Breast epithelium (tissue), 4 donors: Measurements from ENCODE around the gene MFAP2. TPM values are rescaled to one million over a fixed set of nuclear protein-coding genes. Genes with fewer than 3 reads are reported as not detected.
A peak's percentile ranks its signal among the peaks of the same experiment; 100 is the strongest.
"Not testable (repeated sequence)": the region's sequence is repeated elsewhere in the genome, so short reads cannot be mapped to it uniquely, and the experiment has no call there.

Experiments
- DNase-seq, 2 donors: peaks; one replicate each; pipeline ENCODE4 v3.0.0-alpha.2; 2019; ENCODE audit warnings: low spot score in 2 of 2
- H3K27ac ChIP-seq, 2 donors: fragments of 200-600 bp; sonication (generic) in 1 of 2; one replicate each; pipeline ENCODE4 v1.5.1; 2016 to 2019; ENCODE audit warnings: mild to moderate bottlenecking in 1 of 2
- H3K27me3 ChIP-seq, 2 donors: fragments of 200-600 bp; sonication (generic) in 1 of 2; one replicate each; pipeline versions ENCODE4 v1.5.1 to v1.6.0; 2017 to 2019; ENCODE audit warnings: control low read depth in 1 of 2, mild to moderate bottlenecking in 1 of 2
- H3K36me3 ChIP-seq: fragments of 200-600 bp; one replicate; pipeline ENCODE4 v1.5.1; 2019
- H3K4me1 ChIP-seq, 2 donors: fragments of 200-600 bp; sonication (generic); one replicate each; pipeline ENCODE4 v1.5.1; 2016 to 2019; ENCODE audit warnings: control low read depth in 1 of 2
- H3K4me3 ChIP-seq, 3 donors: fragments of 200-600 bp; sonication (generic); 1 replicate in 2 of 3; 2 replicates in 1 of 3; pipeline ENCODE4 v1.5.1; 2016 to 2019; ENCODE audit warnings: mild to moderate bottlenecking in 3 of 3, moderate library complexity in 2 of 3
- H3K9me3 ChIP-seq, 2 donors: fragments of 200-600 bp; sonication (generic) in 1 of 2; one replicate each; pipeline ENCODE4 v1.5.1; 2016 to 2019; ENCODE audit warnings: control low read depth in 1 of 2
- POLR2A ChIP-seq: fragments of 450-650 bp; IDR thresholded peaks from one replicate; pipeline ENCODE4 v1.6.1; 2016; ENCODE audit warnings: antibody characterized with exemption, mild to moderate bottlenecking, moderate library complexity
- POLR2AphosphoS5 ChIP-seq, 3 donors: sonication (generic); formaldehyde crosslinking; IDR thresholded peaks; one replicate each; pipeline ENCODE4 v1.6.1; 2017; ENCODE audit warnings: antibody characterized with exemption in 3 of 3
- intact Hi-C: fragments of 100-400 bp; cut with DNase I; formaldehyde crosslinking; loops from one replicate; pipeline ENCODE4 v1.15.1; 2023; ENCODE audit warnings: low total_unique reads
- total RNA-seq, 3 donors: library from RNA; depleted of rRNA; stranded (reverse); fragments of >200 nt; gene quantifications; one replicate each; pipeline ENCODE4 v1.1.0, GENCODE V29; 2016
- TF ChIP-seq, protein P1 (sequence below), 3 donors: fragments of 450-650 bp; IDR thresholded peaks; one replicate each; pipeline ENCODE4 v1.5.1; 2016 to 2017; ENCODE audit warnings: antibody characterized with exemption in 3 of 3, mild to moderate bottlenecking in 3 of 3, moderate library complexity in 3 of 3

MFAP2 gene
- total RNA-seq, 3 donors from 2014 or later, result 4.5 to 40.2 (median 10.8) TPM

DNA sequence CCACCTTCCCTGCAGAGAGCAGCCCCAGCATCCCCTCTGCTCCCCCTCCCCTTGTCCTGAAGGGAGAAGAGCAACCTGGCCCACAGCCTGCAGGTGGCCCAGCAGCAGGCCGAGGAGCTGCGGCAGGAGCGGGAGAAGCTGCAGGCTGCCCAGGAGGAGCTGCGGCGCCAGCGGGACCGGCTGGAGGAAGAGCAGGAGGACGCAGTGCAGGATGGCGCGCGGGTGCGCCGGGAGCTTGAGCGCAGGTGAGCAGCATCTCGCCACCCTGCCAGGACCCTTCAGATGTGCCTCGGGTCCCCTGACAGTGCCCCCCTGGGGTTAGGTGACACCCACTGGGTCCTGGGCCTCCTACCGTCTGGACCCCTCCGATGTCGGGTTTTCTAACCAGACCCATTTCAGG is 36.4 kb downstream of the MFAP2 start:
- peaks cover 0 to 4% of the 10 kb centered on the region in 2 donors for H3K4me1 ChIP-seq
- no peaks in the 10 kb centered on the region for H3K9me3 ChIP-seq
- H3K36me3 ChIP-seq, result no peaks in the 10 kb centered on the region
- intact Hi-C loops, result no loop called here
- no peak for DNase-seq
- H3K27me3 ChIP-seq, result peaks cover 0 to 3% of the 10 kb centered on the region in 2 donors
- TF ChIP-seq, protein P1, sequence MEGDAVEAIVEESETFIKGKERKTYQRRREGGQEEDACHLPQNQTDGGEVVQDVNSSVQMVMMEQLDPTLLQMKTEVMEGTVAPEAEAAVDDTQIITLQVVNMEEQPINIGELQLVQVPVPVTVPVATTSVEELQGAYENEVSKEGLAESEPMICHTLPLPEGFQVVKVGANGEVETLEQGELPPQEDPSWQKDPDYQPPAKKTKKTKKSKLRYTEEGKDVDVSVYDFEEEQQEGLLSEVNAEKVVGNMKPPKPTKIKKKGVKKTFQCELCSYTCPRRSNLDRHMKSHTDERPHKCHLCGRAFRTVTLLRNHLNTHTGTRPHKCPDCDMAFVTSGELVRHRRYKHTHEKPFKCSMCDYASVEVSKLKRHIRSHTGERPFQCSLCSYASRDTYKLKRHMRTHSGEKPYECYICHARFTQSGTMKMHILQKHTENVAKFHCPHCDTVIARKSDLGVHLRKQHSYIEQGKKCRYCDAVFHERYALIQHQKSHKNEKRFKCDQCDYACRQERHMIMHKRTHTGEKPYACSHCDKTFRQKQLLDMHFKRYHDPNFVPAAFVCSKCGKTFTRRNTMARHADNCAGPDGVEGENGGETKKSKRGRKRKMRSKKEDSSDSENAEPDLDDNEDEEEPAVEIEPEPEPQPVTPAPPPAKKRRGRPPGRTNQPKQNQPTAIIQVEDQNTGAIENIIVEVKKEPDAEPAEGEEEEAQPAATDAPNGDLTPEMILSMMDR (IDR thresholded peaks at IDR 0.05), result no peak
- TF ChIP-seq POLR2A, result no peak
- TF ChIP-seq POLR2AphosphoS5 (IDR thresholded peaks at IDR 0.05), result no peak
- H3K4me3 ChIP-seq, result no peak overlapping the region
- H3K27ac ChIP-seq, result no peak overlapping the region

DNA sequence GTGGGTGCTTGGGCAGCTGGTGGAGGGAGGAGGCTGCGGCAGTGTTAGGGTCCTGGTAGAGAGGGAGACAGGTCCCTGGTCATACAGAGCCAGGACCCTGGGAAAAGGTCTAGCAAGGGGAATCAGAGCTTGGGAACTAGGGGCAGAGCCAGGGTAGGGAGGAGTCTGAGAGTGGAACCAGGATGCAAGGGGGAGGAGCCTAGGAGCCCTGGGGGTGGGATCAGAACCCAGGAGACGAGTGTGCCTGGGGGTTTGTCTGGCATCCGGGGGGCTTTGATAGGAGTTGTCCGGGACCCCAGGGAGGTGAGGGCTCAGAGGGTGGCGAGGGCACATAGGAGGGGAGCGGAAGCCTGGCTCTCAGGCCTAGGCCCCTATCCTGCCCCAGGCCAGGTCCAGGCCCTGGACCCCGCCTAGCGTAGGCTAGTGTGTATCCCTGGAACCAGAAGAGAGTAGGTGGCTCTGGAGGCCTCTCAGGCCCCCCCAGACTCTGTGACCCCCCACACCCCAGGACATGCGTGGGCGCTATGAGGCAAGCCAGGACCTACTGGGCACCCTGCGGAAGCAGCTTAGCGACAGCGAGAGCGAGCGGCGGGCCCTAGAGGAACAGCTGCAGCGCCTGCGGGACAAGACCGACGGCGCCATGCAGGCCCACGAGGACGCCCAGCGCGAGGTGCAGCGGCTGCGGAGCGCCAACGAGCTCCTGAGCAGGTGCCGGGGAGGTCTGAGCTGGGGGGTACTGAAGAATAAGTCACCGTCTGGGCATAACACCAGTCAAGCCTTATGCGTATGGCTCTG is 40.8 kb downstream of the MFAP2 start:
- H3K4me1 ChIP-seq, DNase-seq, H3K27ac ChIP-seq, H3K9me3 ChIP-seq, intact Hi-C loops, H3K36me3 ChIP-seq, H3K27me3 ChIP-seq, H3K4me3 ChIP-seq: not testable (repeated sequence)

DNA sequence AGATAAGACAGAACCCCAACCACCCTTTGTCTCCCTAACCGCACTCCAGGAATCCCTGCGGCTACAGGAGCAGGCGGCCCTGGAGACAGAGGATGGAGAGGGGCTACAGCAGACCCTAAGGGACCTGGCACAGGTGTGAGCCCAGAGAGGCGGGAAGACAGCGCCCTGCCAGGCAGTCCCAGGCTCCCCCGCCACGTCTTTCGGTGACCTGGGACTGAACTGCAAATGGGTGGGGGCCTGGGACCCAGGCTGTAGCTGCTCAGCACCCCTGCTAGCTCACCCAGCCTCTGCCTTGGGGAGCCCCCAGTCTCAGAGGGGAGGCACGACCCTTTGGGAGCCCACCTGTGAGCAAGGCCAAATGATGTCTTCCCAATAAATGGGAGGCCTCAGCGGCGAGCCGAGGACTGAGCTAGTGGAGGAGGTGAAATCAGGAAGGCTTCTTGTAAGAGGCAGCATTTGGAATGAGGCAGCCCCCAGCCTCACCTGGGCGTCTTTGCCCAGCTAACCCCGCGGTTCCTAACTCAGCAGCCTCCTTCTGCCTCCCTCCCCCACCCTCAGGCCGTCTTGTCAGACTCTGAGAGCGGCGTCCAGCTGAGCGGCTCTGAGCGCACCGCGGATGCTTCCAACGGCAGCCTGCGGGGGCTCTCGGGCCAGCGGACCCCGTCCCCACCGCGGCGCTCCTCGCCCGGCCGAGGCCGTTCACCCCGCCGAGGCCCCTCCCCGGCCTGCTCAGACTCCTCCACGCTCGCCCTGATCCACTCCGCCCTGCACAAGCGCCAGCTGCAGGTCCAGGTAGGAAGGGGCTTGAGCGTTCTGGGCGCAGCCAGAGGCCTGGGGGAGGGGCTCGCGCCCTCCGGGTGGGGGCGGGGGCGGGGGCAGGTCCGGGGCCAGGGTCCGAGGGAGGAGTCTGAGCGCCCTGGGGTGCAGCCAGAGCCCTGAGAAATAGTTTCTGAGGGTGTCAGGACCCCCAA is 41.8 kb downstream of the MFAP2 start:
- Histone ChIP-seq H3K9me3 (no peaks in the 10 kb centered on the region), H3K27me3 (no peaks in the 10 kb centered on the region), H3K27ac (no peak overlapping the region), H3K36me3 (no peaks in the 10 kb centered on the region), H3K4me1 (no peaks in the 10 kb centered on the region), H3K4me3 (peak overlapping the region in 1 of 3 donors; percentile 42)
- intact Hi-C loops, result no loop called here
- no peak for TF ChIP-seq POLR2A
- TF ChIP-seq, protein P1 (IDR thresholded peaks at IDR 0.05), result no peak
- TF ChIP-seq POLR2AphosphoS5 (IDR thresholded peaks at IDR 0.05), result no peak
- DNase-seq, result no peak

DNA sequence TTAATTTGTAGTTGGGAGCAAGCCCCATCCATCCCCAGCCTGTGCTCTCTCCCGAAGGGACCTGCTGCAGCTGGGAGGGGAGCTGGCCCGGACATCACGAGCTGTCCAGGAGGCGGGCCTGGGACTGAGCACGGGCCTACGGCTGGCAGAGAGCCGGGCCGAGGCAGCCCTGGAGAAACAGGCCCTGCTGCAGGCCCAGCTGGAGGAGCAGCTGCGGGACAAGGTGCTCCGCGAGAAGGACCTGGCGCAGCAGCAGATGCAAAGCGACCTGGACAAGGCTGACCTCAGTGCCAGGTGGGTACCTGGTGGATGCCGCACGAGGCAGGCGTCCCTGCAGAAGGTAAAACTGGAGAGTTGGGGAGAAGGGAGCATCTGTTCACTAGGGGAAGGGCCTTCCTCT is 43.8 kb downstream of the MFAP2 start:
- H3K36me3 ChIP-seq, H3K27me3 ChIP-seq, DNase-seq, intact Hi-C loops, H3K9me3 ChIP-seq, H3K4me1 ChIP-seq, H3K4me3 ChIP-seq, H3K27ac ChIP-seq: not testable (repeated sequence)

DNA sequence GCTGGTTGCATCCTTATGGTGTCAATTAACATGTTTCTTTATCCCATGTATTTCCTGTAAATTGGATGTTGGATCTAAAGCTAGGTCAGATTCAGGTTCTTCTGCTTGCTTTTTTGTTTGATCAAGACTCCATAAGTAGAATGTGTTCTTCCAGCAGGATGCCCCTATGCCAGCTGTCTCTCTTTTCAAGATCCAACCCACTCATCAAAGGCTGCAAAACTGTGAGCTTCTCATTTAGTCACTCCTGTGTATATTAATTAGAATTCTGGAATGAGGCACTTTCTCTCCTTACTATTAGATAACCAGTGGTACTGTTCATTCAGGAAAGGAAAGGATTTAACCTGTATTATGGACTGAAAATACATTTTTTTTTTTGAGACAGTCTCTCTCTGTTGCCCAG is 46.5 kb downstream of the MFAP2 start:
- intact Hi-C loops, H3K36me3 ChIP-seq: not testable (repeated sequence)

DNA sequence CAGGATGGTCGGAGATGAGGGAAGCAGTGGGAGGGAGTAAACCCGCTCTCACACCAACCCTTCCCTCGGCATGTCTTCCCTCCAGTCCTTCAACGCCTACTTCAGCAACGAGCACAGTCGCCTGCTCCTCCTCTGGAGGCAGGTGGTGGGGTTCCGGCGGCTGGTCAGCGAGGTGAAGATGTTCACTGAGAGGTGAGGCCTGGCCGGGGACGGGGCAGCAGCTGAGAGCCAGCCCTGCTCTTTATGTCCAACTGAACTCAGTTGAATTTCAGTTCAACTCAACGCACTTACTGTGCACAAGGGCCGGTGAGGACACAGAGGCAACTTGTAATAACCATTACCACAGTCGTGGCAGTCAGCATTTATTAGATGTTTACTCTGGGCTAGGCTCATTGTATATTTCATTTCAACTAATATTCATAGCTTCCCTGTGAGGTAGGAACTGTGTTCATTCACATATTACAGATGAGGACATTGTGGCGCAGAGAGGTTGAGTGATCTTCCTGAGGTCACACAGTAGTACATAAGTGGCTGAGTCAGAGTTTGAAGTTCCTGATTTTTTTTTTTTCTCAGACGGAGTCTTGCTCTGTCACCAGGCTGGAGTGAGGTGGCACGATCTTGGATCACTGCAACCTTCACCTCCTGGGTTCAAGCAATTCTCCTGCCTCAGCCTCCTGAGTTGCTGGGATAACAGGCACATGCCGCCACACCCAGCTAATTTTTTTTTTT is 49.0 kb downstream of the MFAP2 start:
- H3K4me3 ChIP-seq, H3K27me3 ChIP-seq, intact Hi-C loops, DNase-seq, H3K36me3 ChIP-seq, H3K9me3 ChIP-seq, H3K27ac ChIP-seq, H3K4me1 ChIP-seq: not testable (repeated sequence)

More for the DNA sequence above, 46.5 kb downstream of the MFAP2 start:
- not testable (repeated sequence) for H3K4me1 ChIP-seq, H3K27me3 ChIP-seq, H3K9me3 ChIP-seq, H3K27ac ChIP-seq, H3K4me3 ChIP-seq, DNase-seq

DNA sequence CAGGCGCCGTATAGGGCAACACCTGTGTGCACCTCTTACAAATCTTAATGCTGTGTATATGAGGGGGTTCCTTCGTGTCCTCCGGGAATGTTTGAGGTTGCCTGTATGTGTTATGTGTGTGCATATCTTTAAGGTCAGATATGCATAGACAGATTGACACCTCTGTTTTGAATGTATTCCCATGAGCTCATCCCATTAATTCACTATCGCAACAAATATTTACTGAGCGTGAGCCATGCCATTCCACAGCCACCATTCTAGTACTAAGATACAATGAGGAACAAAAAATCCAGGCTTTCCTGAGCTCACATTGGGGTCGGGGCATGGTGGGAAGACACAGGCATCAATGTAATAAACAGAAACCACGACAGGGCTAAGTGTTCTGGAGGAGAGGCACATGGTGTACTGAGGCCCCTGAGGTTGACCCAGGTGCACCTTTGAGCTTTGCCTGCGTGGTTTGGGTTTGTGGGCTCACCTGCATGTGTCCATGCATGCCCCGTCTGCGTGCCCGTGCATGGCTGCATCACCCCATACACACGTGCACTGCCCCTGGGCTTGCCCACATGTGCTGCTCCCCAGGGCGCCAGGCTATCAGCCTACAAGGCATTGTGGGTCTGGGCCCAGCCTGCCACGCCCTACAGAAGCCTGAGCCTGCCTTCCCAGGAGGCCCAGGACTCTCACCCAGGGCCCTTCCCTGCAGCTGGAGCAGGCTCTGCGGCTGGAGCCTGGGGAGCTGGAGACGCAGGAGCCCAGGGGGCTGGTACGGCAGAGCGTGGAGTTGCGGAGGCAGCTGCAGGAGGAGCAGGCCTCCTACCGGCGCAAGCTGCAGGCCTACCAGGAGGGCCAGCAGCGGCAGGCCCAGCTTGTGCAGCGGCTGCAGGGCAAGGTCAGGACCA is 51.0 kb downstream of the MFAP2 start:
- intact Hi-C loops, DNase-seq, H3K4me1 ChIP-seq, H3K27ac ChIP-seq, H3K27me3 ChIP-seq, H3K4me3 ChIP-seq, H3K9me3 ChIP-seq, H3K36me3 ChIP-seq: not testable (repeated sequence)
